IMR-90 (cell line): ENCODE results near the gene MICB.

Experiments used
- MAZ ChIP-seq: IDR thresholded peaks from 2 replicates; pipeline ENCODE4 v1.6.1; 2012; ENCODE audit warnings: low read depth, mild to moderate bottlenecking, low read length, improper control_type of control experiment, moderate library complexity, borderline replicate concordance
- NFE2L2 ChIP-seq: fragments of 150-350 bp; IDR thresholded peaks from 2 replicates; pipeline ENCODE4 v1.6.1; 2016; ENCODE audit warnings: low read depth, mild to moderate bottlenecking, low read length
- POLR2A ChIP-seq: IDR thresholded peaks from 2 replicates; pipeline ENCODE4 v1.6.1; 2012; ENCODE audit warnings: mild to moderate bottlenecking, low read depth, low read length
- RAD21 ChIP-seq: IDR thresholded peaks from 2 replicates; pipeline ENCODE4 v1.6.1; 2012; ENCODE audit warnings: low read length, improper control_type of control experiment
- RFX5 ChIP-seq: IDR thresholded peaks from 2 replicates; pipeline ENCODE4 v1.8.0; 2012; ENCODE audit warnings: low read depth, mild to moderate bottlenecking, low read length, moderate library complexity
- TF ChIP-seq, protein P1 (sequence below): conservative IDR thresholded peaks from 2 replicates; pipeline ENCODE4 v1.5.1; 2012; ENCODE audit warnings: mild to moderate bottlenecking, low read depth, low read length, improper control_type of control experiment
- TF ChIP-seq, protein P2 (sequence below): fragments of 150-350 bp; IDR thresholded peaks from 2 replicates; pipeline ENCODE4 v1.6.1; 2017; ENCODE audit warnings: mild to moderate bottlenecking, antibody characterized with exemption, low read length, low read depth

DNA sequence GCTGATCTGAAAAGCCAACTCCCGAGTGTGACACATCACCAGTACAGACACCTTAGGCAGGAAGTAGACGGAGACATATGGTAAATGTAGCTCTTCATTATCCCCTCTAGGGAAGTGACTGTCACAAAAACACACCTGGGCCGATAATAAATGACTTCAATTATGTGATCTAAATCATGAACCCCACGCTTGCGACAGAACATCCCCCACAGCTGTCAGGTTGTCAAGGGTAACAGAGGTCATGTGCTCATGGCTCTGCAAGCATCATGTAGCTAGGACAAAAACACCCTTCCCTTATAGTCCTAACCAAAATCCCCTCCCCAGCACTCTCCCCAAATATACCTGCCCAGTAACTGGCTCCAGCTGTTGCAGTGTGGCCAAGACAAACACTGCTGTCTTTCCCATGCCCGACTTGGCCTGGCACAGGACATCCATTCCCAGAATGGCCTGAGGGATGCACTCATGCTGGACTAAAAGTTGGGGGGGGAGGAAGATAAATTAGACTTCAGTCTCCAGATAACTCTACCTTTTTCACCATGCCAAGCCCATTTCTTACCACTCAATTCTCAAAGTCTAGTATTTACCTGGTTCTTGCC lies 41.0 kb downstream of the MICB start:
- TF ChIP-seq, protein P1, sequence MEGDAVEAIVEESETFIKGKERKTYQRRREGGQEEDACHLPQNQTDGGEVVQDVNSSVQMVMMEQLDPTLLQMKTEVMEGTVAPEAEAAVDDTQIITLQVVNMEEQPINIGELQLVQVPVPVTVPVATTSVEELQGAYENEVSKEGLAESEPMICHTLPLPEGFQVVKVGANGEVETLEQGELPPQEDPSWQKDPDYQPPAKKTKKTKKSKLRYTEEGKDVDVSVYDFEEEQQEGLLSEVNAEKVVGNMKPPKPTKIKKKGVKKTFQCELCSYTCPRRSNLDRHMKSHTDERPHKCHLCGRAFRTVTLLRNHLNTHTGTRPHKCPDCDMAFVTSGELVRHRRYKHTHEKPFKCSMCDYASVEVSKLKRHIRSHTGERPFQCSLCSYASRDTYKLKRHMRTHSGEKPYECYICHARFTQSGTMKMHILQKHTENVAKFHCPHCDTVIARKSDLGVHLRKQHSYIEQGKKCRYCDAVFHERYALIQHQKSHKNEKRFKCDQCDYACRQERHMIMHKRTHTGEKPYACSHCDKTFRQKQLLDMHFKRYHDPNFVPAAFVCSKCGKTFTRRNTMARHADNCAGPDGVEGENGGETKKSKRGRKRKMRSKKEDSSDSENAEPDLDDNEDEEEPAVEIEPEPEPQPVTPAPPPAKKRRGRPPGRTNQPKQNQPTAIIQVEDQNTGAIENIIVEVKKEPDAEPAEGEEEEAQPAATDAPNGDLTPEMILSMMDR, result no peak
- TF ChIP-seq POLR2A (no peak), MAZ (no peak), RFX5 (no peak), NFE2L2 (no peak), RAD21 (no peak)
- TF ChIP-seq, protein P2, sequence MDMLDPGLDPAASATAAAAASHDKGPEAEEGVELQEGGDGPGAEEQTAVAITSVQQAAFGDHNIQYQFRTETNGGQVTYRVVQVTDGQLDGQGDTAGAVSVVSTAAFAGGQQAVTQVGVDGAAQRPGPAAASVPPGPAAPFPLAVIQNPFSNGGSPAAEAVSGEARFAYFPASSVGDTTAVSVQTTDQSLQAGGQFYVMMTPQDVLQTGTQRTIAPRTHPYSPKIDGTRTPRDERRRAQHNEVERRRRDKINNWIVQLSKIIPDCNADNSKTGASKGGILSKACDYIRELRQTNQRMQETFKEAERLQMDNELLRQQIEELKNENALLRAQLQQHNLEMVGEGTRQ, result no peak
